Breast epithelium (tissue), 3 donors: Measurements from ENCODE around the gene MTRR.

Experiments used
- POLR2A ChIP-seq: fragments of 450-650 bp; IDR thresholded peaks from one replicate; pipeline ENCODE4 v1.6.1; 2016; ENCODE audit warnings: antibody characterized with exemption, mild to moderate bottlenecking, moderate library complexity
- POLR2AphosphoS5 ChIP-seq, 3 donors: sonication (generic); formaldehyde crosslinking; IDR thresholded peaks; one replicate each; pipeline ENCODE4 v1.6.1; 2017; ENCODE audit warnings: antibody characterized with exemption in 3 of 3
- TF ChIP-seq, protein P1 (sequence below), 3 donors: fragments of 450-650 bp; IDR thresholded peaks; one replicate each; pipeline ENCODE4 v1.5.1; 2016 to 2017; ENCODE audit warnings: antibody characterized with exemption in 3 of 3, mild to moderate bottlenecking in 3 of 3, moderate library complexity in 3 of 3

GRCh38 chr5:7852542-7852941 is 16.4 kb upstream of the MTRR start:
- TF ChIP-seq, protein P1, sequence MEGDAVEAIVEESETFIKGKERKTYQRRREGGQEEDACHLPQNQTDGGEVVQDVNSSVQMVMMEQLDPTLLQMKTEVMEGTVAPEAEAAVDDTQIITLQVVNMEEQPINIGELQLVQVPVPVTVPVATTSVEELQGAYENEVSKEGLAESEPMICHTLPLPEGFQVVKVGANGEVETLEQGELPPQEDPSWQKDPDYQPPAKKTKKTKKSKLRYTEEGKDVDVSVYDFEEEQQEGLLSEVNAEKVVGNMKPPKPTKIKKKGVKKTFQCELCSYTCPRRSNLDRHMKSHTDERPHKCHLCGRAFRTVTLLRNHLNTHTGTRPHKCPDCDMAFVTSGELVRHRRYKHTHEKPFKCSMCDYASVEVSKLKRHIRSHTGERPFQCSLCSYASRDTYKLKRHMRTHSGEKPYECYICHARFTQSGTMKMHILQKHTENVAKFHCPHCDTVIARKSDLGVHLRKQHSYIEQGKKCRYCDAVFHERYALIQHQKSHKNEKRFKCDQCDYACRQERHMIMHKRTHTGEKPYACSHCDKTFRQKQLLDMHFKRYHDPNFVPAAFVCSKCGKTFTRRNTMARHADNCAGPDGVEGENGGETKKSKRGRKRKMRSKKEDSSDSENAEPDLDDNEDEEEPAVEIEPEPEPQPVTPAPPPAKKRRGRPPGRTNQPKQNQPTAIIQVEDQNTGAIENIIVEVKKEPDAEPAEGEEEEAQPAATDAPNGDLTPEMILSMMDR (IDR thresholded peaks at IDR 0.05) = no peak
- no peak for TF ChIP-seq POLR2AphosphoS5 (IDR thresholded peaks at IDR 0.05)
- no peak for TF ChIP-seq POLR2A
